ENCODE measurements around the gene FAM76A. TPM values are rescaled to one million over a fixed set of nuclear protein-coding genes. Genes with fewer than 3 reads are reported as not detected.

Gene FAM76A
- total RNA-seq, 1 donor from 2014 or later: 15.4 TPM

- intact Hi-C loops (cut with micrococcal nuclease): no loop called here
These were observed 6.2 kb upstream of the FAM76A start for GRCh38 chr1:27719286-27720251.

GRCh38 chr1:27724961-27725373 lies 794 bp upstream of the FAM76A start:
- intact Hi-C loops (cut with micrococcal nuclease): loop anchor here (1.0 kb wide), 3 partner anchors 48 to 105 kb away; partner anchors contain the start of genes IFI6, PPP1R8 and STX12

DNA sequence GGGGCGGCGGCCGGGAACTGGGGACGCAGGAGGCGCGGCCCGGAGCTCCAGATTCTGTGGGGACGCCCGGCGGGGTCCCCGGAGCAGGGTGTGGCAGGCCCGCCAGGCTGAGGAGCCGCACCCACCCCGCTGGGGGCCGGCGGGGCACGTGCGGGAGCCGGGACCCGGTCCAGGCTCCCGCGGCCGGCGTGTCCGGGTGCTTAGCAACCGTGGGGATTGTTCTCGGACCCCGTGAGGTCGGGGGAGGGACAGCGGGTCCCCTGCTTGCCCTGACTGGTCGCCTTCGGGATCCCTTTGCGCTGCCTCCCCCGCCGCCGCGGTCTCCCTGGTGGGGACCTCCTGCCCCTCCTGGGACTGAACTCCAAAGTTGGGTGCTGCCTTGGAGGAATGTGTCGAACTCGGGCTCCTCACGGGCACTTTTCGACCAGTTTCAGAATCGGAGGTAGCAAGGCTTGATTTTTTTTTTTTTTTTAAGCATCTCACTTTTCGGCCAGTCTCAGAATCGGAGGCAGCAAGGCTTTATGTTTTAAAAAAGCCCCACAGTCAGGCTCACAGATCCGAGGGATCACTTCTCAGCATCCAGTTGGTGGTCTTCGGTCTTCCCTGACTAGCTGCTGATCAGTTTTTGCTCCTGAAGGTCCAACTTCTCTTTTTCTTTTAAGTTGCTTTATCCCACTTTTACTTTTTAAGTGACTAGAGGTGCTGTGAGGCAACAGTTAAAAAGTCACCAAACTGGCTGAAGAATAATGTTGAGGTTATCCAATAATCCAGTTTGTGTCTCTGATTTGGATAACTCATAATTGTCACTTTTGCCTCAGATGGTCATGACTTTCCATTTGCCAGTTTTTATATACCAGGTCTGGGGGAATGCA lies 648 bp downstream of the FAM76A start:
- intact Hi-C loops (cut with micrococcal nuclease): no loop called here

- intact Hi-C loops (cut with micrococcal nuclease): no loop called here
These were observed 1.4 kb downstream of the FAM76A start for GRCh38 chr1:27727126-27727525.

GRCh38 chr1:27736252-27736651 lies 10.5 kb downstream of the FAM76A start:
- intact Hi-C loops (cut with micrococcal nuclease): no loop called here

DNA sequence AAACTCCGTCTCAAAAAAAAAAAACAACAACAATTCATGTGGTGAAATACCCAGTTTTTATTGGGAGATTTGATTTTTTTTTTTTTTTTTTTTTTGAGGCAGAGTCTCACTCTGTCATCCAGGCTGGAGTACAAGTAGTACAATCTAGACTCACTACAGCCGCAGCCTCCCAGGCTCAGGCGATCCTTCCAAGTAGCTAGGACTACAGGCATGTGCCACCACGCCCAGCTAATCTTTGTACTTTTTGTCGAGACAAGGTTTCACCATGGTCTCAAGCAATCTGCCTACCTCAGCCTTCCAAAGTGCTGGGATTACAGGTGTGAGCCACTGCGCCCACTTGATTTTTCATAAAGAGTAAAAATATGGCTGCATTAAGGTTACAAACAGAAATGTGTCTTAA lies 15.4 kb downstream of the FAM76A start:
- intact Hi-C loops (cut with micrococcal nuclease): no loop called here

DNA sequence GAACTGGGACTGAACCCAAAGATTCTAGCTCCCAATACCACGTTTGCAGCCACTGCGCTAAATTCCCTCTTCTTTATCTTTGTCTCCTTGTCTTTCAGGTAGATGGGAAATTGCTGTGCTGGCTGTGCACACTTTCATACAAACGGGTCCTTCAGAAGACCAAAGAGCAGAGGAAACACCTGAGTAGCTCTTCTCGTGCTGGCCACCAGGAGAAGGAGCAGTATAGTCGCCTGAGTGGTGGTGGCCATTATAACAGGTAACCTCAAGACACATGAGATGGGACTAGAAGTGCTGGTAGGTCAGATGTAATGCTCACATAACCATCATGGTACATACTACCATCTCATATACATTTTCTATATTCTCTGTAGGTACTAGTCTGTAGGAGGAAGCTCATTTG lies 18.8 kb downstream of the FAM76A start:
- intact Hi-C loops (cut with micrococcal nuclease): no loop called here

- intact Hi-C loops (cut with micrococcal nuclease): no loop called here
These were observed 19.7 kb downstream of the FAM76A start for GRCh38 chr1:27745466-27745865.

- intact Hi-C loops (cut with micrococcal nuclease): no loop called here
These were observed 26.6 kb downstream of the FAM76A start for GRCh38 chr1:27752360-27752759.

- intact Hi-C loops (cut with micrococcal nuclease): no loop called here
These were observed 29.5 kb downstream of the FAM76A start for GRCh38 chr1:27755286-27755685.

- intact Hi-C loops (cut with micrococcal nuclease): no loop called here
These were observed 30.1 kb downstream of the FAM76A start for GRCh38 chr1:27755865-27756264.

DNA sequence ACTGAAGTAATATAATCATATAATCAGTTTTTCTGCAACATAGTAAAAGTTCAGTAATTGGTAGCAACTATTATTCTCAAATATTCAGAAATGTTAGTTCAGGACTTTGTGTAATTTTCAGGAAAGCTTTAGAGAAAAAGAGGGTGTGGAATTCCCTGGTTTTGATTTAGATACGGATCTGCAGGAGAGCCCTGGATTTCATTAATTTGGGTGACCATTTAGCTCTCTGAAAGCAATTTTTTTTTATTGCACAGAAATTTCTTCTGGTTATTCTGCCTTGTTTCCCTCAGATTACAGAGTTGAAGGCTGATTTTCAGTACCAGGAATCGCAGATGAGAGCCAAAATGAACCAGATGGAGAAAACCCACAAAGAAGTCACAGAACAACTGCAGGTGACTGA lies 33.5 kb downstream of the FAM76A start:
- intact Hi-C loops (cut with micrococcal nuclease): no loop called here

DNA sequence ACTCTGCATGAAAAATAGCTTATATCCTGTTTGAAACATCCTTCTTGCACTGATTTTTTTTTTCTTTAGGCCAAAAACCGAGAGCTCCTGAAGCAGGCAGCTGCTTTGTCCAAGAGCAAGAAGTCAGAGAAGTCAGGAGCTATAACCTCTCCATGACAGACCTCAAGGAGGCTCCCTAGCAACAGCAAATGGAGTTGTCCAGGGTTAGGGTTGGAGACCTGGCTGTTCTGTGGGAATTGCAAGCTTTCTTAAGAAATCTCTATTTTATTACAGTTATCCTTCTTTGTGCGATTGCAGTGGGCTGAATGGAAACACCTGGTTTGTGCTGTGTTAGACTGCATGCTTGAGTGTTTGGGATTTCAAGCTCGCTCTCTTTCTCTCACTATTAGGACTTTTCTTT lies 34.7 kb downstream of the FAM76A start:
- intact Hi-C loops (cut with micrococcal nuclease): no loop called here

- intact Hi-C loops (cut with micrococcal nuclease): no loop called here
These were observed 36.3 kb downstream of the FAM76A start for GRCh38 chr1:27762033-27762432.

DNA sequence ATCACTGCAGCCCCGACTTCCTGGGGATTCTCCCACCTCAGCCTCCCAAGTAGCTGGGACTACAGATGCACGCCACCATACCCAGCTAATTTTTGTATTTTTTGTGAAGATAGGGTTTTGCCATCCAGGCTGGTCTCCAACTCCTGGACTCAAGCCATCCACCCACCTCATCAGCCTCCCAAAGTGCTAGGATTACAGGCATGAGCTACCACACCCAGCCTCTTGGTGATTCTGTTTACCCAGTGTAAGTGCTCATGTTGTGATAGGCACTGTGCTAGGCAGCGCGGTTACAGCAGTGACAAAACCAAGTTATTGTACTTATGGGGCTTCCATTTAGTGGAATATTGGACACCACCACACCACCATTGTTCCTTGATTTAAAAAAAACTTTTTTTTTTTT lies 37.6 kb downstream of the FAM76A start:
- intact Hi-C loops (cut with micrococcal nuclease): no loop called here

DNA sequence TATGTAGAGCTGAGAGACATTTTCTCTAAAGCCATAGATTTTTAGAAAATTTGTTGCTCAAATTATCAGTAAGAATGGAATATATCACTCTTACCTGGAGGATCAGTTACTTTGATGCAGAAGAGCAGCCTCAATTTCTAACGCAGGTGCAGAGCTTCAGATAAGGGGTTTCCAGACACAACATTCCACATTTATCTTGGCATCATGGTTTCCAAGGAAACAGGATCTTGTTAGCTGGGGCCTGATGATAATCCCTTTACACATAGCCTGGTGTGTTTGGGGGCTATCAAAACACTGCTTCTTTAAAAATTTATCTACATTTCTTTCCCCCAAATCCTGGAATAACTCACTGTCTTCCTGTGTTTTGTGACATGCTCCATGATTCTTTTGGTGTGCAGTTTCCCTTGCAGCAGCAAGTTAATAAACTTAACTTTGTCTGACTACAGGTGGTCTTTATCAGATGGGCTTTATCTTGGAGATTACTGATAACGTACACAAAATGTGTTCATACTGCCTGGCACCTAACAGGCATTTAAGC lies 44.6 kb downstream of the FAM76A start:
- intact Hi-C loops (cut with micrococcal nuclease): loop anchor here (5.0 kb wide), 2 partner anchors 163 to 538 kb away; partner anchors contain the start of gene WDTC1

DNA sequence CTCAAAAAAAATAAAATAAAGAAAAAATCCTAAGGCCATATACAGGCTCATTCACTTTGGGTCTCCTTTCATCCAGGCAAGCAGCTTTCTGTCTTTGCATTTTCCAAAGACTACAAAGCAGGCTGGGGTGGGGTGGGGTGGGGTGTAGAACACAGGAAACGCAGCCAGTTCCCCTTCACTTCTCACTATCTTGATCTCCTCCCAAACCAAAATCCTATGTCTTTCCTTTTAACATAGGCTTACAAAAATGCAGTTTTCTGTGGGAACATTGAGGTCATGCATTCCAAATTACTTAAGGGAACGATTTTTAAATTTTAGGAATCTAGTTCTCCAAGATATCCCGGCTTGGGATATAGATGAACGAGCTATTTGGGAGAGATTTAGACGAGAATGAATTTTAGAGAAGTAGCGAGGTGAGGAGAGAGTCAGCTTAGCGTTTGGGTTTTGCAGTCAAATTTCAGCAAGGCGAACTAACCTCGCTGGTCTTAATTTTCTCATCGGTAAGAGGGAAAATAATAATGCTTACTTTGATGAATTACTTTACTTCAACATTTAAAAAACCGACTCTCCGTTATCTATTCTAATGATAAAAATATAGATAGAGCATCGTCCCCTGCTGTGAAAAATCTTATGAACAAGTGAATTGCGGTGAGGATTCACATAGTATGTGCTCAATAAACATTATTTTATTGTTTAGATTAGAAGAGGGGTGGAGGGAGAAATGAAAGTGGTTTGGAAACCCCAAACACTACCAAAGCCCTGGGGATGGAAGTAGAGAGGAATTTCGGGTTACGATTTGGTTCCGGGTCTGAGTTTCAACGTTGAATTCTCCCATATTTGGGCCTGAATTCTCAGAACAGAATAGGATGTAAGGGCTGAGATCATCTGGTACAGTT lies 46.5 kb downstream of the FAM76A start:
- intact Hi-C loops (cut with micrococcal nuclease): loop anchor here (5.0 kb wide), 2 partner anchors 165 to 540 kb away; partner anchors contain the start of gene WDTC1

DNA sequence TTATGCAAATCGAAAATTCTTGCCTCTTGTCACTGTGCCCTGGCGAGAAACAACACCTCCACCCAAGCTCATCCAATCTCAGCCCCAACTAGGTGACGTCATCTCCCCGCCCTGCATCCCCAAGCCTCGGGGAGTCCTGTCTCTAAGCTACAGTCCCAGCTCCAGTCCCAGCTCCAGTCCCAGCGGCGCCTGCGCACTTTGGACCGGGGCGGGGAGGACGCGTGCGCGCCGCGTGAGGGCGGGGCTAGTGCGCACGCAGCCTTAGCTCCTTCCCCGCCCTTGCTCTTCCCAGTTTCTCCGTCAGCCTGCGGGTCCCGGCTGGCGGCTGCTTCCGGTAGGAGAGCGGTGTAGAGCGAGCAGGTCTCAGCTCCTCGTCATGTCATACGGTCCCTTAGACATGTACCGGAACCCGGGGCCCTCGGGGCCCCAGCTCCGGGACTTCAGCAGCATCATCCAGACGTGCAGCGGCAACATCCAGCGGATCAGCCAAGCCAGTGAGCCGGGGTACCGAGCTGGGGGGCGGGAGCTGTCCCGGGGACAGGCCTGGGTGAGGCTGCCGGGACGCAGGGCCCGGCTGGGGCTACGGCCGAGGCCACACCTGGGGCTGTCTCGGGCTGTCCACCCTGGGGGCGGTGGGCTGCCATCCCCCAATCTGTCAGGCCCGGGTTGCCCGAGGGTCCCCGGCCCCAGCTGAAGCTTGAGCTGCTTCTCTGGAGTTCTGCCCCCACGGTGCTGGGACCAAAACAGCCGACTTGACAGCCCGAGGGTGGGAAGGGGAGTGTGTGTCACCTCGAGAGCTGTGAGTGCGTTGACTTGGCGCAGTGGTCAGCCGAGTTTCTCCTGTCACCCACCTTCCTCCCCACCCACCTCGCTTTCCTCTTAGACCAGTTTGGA lies 47.4 kb downstream of the FAM76A start, which contains the start of gene STX12:
Gene STX12, plus strand, starts transcription at position 288 of the 894 bp plus-strand sequence. Its CDS starts 89 bp downstream, at position 377.
- intact Hi-C loops (cut with micrococcal nuclease): loop anchor here (1.0 to 5.0 kb wide), 5 partner anchors 48 to 541 kb away; partner anchors contain the start of genes FAM76A, IFI6, PPP1R8 and WDTC1

DNA sequence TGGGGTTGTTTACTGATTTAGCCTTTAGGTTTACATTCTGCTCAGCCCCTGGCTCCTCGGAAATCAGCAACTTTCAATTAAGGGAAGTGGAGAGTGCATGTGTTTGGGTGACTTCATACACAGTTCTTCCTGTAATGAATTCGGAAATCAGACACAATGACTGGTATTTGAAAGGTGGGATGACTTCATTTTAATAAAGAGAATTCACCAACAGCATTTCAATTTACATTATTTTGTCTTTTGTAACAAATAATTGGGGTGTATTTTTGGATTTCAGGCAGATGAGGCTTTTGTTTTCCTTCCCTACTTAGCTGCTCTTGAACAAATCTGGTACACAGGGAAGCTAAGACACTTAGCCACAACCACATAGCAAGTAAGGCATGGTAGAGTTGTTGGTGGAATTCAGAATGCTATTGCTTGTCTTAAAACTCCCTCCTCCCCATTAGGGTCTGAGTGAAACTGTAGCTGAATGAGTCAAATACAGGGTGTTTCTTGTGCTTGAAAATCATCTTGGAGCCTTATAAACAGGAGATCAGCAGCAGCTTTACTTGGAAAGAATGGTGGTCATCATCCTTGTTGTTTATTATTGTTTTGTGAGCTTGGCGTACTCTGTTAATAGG lies 48.2 kb downstream of the FAM76A start:
- intact Hi-C loops (cut with micrococcal nuclease): loop anchor here (1.0 to 5.0 kb wide), 5 partner anchors 49 to 542 kb away; partner anchors contain the start of genes FAM76A, IFI6, PPP1R8 and WDTC1
